Left ventricle myocardium inferior (tissue), 1 donor: Measurements from ENCODE around the gene RFX2. TPM values are rescaled to one million over a fixed set of nuclear protein-coding genes. Genes with fewer than 3 reads are reported as not detected.

Experiments
- DNase-seq: peaks from one replicate; pipeline ENCODE4 v3.0.0-alpha.2; 2020
- H3K27ac ChIP-seq: fragments of 200-600 bp; replicated peaks from 2 replicates; pipeline ENCODE4 v1.8.0; 2021
- H3K27me3 ChIP-seq: fragments of 200-600 bp; 2 replicates; pipeline ENCODE4 v1.8.0; 2021; ENCODE audit warnings: low read depth
- H3K36me3 ChIP-seq: fragments of 200-600 bp; 2 replicates; pipeline ENCODE4 v1.8.0; 2021
- H3K4me1 ChIP-seq: fragments of 200-600 bp; 2 replicates; pipeline ENCODE4 v1.8.0; 2021
- H3K4me3 ChIP-seq: fragments of 200-600 bp; 2 replicates; pipeline ENCODE4 v1.8.0; 2021; ENCODE audit warnings: mild to moderate bottlenecking, moderate library complexity
- H3K9me3 ChIP-seq: fragments of 200-600 bp; replicated peaks from 2 replicates; pipeline ENCODE4 v1.8.0; 2021
- CTCF ChIP-seq: fragments of 200-600 bp; IDR thresholded peaks from 2 replicates; pipeline ENCODE4 v1.8.0; 2021; ENCODE audit warnings: antibody characterized with exemption, mild to moderate bottlenecking, borderline replicate concordance
- intact Hi-C: fragments of 100-400 bp; cut with micrococcal nuclease; formaldehyde crosslinking; loops from one replicate; pipeline ENCODE4 v1.11.0; 2022
- total RNA-seq: library from RNA; stranded (reverse); fragmentation: NEBNext Ultra II Directional; extraction: Animal tissue kit (Norgen Biotek cat#: 25700); gene quantifications from one replicate; pipeline ENCODE4 v1.2.1, GENCODE V29; 2021
- donor health status: DM: no; HTN: yes; CAD: no; lungs with severe emphysema.

Gene RFX2
- total RNA-seq, 1 donor from 2014 or later: 6.1 TPM

- Histone ChIP-seq H3K27ac (peak overlapping the region; percentile 14), H3K4me3 (no peak overlapping the region), H3K36me3 (peaks cover 14% of the 10 kb centered on the region), H3K9me3 (no peaks in the 10 kb centered on the region), H3K4me1 (peaks cover 16% of the 10 kb centered on the region), H3K27me3 (no peaks in the 10 kb centered on the region)
- no peak for TF ChIP-seq CTCF
- intact Hi-C loops: loop anchor here (5.0 kb wide), 1 partner anchor 36 kb away; no protein-coding TSS in a partner anchor
- DNase-seq: no peak
These were observed 87.1 kb downstream of the RFX2 start for GRCh38 chr19:6023085-6023682.

DNA sequence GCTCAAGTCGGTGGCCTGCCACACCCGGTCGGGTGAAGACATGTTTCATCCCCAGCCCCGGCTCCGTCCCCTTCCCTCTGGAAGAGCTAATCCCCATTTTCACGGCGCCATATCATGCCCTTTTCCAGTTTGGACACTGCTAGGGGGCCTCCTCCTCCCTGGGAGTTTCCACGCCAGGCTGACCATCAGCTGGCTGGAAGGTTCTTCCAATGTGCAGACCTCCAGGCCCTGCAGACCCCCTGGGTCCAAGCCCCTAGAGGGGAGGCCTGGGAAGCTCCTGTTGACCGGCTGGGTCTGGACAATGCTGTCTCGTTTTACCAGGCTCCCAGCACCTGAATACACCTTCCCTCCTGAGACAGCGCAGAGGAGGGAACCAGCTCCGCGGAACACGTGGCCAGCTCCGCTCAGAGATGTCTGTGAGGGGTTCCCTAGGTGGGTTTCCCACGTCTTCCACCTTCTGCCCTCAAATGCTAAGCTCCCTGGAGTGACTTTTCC lies 87.7 kb downstream of the RFX2 start:
- Histone ChIP-seq H3K4me1 (peaks cover 16% of the 10 kb centered on the region), H3K36me3 (peaks cover 14% of the 10 kb centered on the region), H3K9me3 (no peaks in the 10 kb centered on the region), H3K27ac (peak overlapping the region; percentile 14), H3K27me3 (no peaks in the 10 kb centered on the region), H3K4me3 (no peak overlapping the region)
- no peak for TF ChIP-seq CTCF
- no peak for DNase-seq
- intact Hi-C loops: loop anchor here (5.0 kb wide), 1 partner anchor 35 kb away; no protein-coding TSS in a partner anchor

DNA sequence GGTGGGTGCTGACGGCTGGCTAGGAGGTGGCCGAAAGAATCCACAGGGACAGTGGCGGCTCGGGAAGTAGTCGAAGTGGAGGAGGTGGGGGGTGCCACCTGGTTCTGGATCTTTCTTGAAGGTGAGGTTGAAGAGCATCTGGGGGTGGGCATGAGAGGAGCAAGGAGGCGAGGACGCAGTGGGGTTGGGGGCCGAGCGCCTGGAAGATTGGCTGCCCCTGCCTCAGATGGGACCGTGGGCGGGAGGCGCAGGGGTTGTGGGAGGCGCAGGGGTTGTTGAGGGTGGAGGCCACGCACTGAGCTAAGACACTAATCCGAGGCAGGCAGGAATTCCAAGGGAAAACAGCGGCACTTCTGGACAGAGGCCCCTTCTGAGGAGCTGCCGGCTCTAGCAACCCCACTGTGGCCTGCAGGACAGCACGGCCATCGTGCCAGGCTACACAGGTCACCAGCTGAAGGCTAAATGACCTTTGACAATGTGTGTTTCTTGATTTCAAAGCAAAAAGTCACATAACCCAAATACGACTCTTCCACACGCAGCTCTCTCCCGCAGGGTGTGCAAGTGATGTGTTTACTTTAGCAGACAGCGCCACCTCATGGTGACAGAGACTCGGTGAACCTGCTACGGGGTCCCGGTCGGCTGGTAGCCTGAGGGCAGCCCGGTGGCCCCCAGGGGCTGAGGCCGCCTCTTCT lies 88.3 kb downstream of the RFX2 start:
- H3K36me3 ChIP-seq: peaks cover 10% of the 10 kb centered on the region
- H3K4me1 ChIP-seq: peaks cover 16% of the 10 kb centered on the region
- peak; percentile 70 for DNase-seq
- no peak overlapping the region for H3K4me3 ChIP-seq
- intact Hi-C loops: loop anchor here (5.0 kb wide), 1 partner anchor 35 kb away; no protein-coding TSS in a partner anchor
- no peak overlapping the region for H3K27ac ChIP-seq
- H3K27me3 ChIP-seq: no peaks in the 10 kb centered on the region
- TF ChIP-seq CTCF: peak; percentile 89
- no peaks in the 10 kb centered on the region for H3K9me3 ChIP-seq

GRCh38 chr19:6020972-6021805 lies 89.1 kb downstream of the RFX2 start:
- no peak for TF ChIP-seq CTCF
- peaks cover 9% of the 10 kb centered on the region for H3K36me3 ChIP-seq
- DNase-seq: no peak
- intact Hi-C loops: loop anchor here (5.0 kb wide), 1 partner anchor 34 kb away; no protein-coding TSS in a partner anchor
- peaks cover 16% of the 10 kb centered on the region for H3K4me1 ChIP-seq
- no peaks in the 10 kb centered on the region for H3K9me3 ChIP-seq
- no peak overlapping the region for H3K4me3 ChIP-seq
- no peaks in the 10 kb centered on the region for H3K27me3 ChIP-seq
- H3K27ac ChIP-seq: no peak overlapping the region

- intact Hi-C loops: loop anchor here (5.0 kb wide), 1 partner anchor 33 kb away; no protein-coding TSS in a partner anchor
- Histone ChIP-seq H3K4me3 (no peak overlapping the region), H3K27me3 (no peaks in the 10 kb centered on the region), H3K36me3 (peaks cover 9% of the 10 kb centered on the region), H3K9me3 (no peaks in the 10 kb centered on the region), H3K27ac (no peak overlapping the region), H3K4me1 (peaks cover 16% of the 10 kb centered on the region)
- no peak for DNase-seq
- TF ChIP-seq CTCF: no peak
These were observed 90.0 kb downstream of the RFX2 start for GRCh38 chr19:6020166-6020882.
